Measurements from ENCODE around the gene WASL.

- no peak for TF ChIP-seq POLR2A (IDR thresholded peaks at IDR 0.05)
- no peak for TF ChIP-seq CTCF (IDR thresholded peaks at IDR 0.05)
These were observed 3.0 kb upstream of the WASL start for GRCh38 chr7:123751821-123752220.

Measured in testis (tissue), 2 donors.